ENCODE data around the gene GH1.

DNA sequence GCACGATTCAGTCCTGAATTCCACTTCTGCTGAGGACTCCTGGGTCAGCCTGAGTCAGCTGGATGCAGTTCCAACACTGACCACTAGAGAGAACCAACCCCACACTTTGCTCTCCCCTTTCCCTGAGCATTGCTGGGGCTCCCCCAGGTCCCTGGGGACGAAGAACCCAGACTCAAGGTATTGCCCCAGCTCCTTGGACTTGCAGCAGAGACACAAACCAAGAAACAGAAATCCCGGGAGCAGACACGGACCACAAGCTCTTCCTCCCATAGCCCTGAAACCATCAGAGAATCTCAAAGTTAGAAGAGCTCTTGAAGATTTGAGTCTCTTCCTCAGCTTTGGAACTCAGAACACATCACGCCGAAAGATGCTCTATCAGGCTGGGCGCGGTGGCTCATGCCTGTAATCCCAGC is 678 bp upstream of the GH1 start:
- TF ChIP-seq POLR2AphosphoS5 (IDR thresholded peaks at IDR 0.05; ENCODE audit: low read depth, low read length), result no peak
- no peak for TF ChIP-seq TAF1 (IDR thresholded peaks at IDR 0.05; ENCODE audit: low read depth, low read length)
- TF ChIP-seq PAX5 (IDR thresholded peaks at IDR 0.05; ENCODE audit: insufficient read depth, low read length, severe bottlenecking), result no peak
